Measurements from ENCODE around the gene TARS3. TPM values are rescaled to one million over a fixed set of nuclear protein-coding genes. Genes with fewer than 3 reads are reported as not detected.

Gene TARS3
- total and polyA plus RNA-seq, 3 experiments from 2014 or later, result 10.0 to 17.7 (median 10.7) TPM

DNA sequence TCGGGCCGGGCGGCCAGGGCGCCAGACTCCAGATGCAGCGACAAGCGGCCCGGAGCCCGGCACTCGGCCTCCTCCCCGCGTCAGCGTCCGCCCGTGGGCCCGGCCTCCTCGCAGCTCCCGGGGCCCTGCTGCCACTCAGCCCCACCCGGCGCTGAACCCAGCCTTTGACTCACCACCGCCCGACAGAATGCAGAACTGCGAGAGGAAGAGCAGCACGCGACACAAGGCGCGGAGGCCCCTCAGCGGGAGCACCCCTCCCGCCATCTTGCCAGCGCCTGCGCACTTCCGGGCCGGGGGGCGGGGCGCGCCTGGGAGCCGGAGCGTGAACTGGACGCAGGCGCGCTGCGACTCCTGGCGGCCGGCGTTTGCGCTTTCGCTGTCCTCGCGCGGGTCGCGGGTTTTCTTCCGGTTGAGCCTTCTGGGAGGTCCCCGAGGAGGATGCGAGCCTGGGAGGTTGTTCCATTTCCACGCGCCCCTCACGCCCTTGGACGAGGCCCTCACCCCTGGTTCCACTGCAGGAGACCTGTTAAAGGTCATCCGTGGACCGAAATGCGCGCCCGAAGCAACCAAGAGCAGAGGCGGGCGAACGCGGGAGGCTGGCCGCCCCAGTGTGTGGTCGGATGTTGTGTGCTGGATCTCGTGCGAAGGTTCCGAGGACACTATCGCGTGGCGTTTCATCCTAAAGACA lies 72.0 kb downstream of the TARS3 start, which contains the start of gene TM2D3:
TM2D3 (minus strand) TSS at position 284 of the 688 bp plus-strand sequence; CDS start at position 264, 20 bp downstream.
- ChIA-PET CTCF (interaction anchor here (0.9 to 2.5 kb wide), 5 partner anchors 10 to 359 kb away, joined by 3 to 22 read pairs (median 5); partner anchors contain the start of gene SNRPA1), POLR2A (interaction anchor here (0.9 to 1.7 kb wide), 4 partner anchors 10 to 358 kb away, joined by 5 to 8 read pairs (median 6); partner anchors contain the start of genes SNRPA1 and TARS3)
- Mint-ChIP-seq H3K27ac (peak within 1 kb of the TSS; percentile 91 to 98 (median 98)), H3K36me3 (peaks cover 0 to 55% (median 8%) of the 10 kb centered on the region in 3 donors), H3K27me3 (no peaks in the 10 kb centered on the region), H3K4me3 (peak within 1 kb of the TSS; percentile 85 to 97 (median 94)), H3K9me3 (no peaks in the 10 kb centered on the region), H3K4me1 (peaks cover 28 to 50% (median 41%) of the 10 kb centered on the region in 3 donors)
- Histone ChIP-seq H3K9me3 (ENCODE audit: low read length) (no peaks in the 10 kb centered on the region), H3K36me3 (ENCODE audit: insufficient read depth, low read length) (peaks cover 26% of the 10 kb centered on the region), H3K27ac (ENCODE audit: low read depth, low read length) (peak within 1 kb of the TSS; percentile 92), H3K4me3 (ENCODE audit: low read length) (peak within 1 kb of the TSS; percentile 71), H3K27me3 (ENCODE audit: insufficient read depth, low read length, poor library complexity, severe bottlenecking) (no peaks in the 10 kb centered on the region), H3K4me1 (ENCODE audit: insufficient read depth, low read length) (peaks cover 40% of the 10 kb centered on the region)
- peak; percentile 94 to 96 (median 96) for DNase-seq

DNA sequence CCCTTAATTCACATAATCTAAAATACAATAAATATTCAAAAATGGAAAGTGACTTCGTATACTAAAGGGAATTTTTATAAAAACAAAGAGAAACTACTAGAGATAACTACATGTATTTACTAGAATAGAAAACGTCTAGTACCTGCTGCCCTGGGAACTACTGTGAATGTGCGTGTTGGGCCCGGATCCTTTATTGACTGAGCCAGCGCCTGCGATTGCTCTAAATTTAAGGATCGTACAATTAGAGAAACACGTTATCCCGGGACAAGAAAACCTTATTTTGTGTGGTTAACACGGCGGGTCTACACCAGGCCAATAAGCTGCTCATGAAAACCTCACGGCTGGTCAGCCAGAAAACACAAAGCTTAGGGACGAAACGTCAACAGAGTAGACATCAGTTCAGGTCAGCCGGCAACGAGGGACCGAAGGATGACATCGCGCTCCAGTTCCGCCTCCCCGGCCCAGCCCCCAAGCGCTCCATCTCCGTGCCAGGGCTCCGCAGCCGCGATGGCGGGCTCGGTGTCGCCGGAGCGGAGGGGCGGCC lies 72.6 kb downstream of the TARS3 start:
- H3K9me3 ChIP-seq (ENCODE audit: low read length), result no peaks in the 10 kb centered on the region
- H3K27me3 ChIP-seq (ENCODE audit: insufficient read depth, low read length, poor library complexity, severe bottlenecking), result no peaks in the 10 kb centered on the region
- Mint-ChIP-seq H3K27me3 (no peaks in the 10 kb centered on the region), H3K27ac (peak overlapping the region; percentile 91 to 98 (median 98)), H3K4me1 (peaks cover 28 to 56% (median 47%) of the 10 kb centered on the region in 3 donors), H3K4me3 (peak overlapping the region; percentile 85 to 97 (median 94)), H3K36me3 (peaks cover 0 to 55% (median 8%) of the 10 kb centered on the region in 3 donors), H3K9me3 (no peaks in the 10 kb centered on the region)
- H3K4me1 ChIP-seq (ENCODE audit: insufficient read depth, low read length), result peaks cover 40% of the 10 kb centered on the region
- POLR2A ChIA-PET, result interaction anchor here (0.5 to 1.7 kb wide), 4 partner anchors 10 to 358 kb away, joined by 5 to 8 read pairs (median 6); partner anchors contain the start of genes SNRPA1 and TARS3
- H3K36me3 ChIP-seq (ENCODE audit: insufficient read depth, low read length), result peaks cover 26% of the 10 kb centered on the region
- peak overlapping the region; percentile 71 for H3K4me3 ChIP-seq (ENCODE audit: low read length)
- CTCF ChIA-PET, result interaction anchor here (0.9 to 2.5 kb wide), 4 partner anchors 9 to 357 kb away, joined by 3 to 22 read pairs (median 4); partner anchors contain the start of gene SNRPA1
- DNase-seq, result no peak
- peak overlapping the region; percentile 92 for H3K27ac ChIP-seq (ENCODE audit: low read depth, low read length)

DNA sequence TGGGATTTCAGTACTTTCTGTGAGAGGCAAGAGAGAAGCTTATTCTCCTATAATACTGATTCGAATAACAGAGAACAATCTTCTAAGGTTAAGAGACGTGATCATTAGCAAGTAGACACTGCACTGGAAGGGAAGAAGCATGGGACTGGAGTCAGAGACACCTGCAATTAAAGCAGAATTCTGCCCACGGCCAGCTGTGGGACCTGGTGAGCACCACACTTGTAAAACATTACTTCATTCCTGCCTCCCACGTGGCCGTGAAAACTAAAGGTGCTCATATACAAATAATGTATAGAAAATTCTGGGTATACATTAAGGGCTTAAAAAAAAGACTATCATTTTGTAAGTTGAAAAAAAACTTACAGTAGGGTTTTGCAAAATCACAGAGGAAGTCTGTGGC lies 74.1 kb downstream of the TARS3 start:
- H3K27ac Mint-ChIP-seq, result peak overlapping the region; percentile 12 to 97 (median 78)

DNA sequence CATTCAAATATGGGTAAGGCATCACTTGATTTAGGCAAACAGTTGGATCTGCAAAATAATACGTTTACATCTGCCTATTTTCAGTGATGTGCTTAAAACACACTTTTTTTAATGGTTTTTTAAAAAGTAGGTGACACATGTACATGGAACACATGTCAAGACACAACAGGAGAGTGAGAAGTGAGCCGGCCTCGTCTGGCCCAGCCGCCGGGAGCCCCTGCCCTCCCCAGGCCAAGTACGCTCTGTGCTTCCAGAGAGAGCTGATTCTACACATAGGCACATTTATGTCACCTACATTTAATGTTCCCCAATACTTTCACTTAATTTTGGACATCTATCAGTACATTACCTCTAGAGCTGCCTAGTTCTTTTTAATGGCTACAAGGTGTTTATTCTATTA lies 75.9 kb downstream of the TARS3 start:
- Histone ChIP-seq H3K36me3 (ENCODE audit: insufficient read depth, low read length) (peaks cover 32% of the 10 kb centered on the region), H3K27me3 (ENCODE audit: insufficient read depth, low read length, poor library complexity, severe bottlenecking) (no peaks in the 10 kb centered on the region)

More for the DNA sequence above, 74.1 kb downstream of the TARS3 start:
- DNase-seq, result no peak
- peaks cover 26% of the 10 kb centered on the region for H3K36me3 ChIP-seq (ENCODE audit: insufficient read depth, low read length)
- H3K27me3 ChIP-seq (ENCODE audit: insufficient read depth, low read length, poor library complexity, severe bottlenecking), result no peaks in the 10 kb centered on the region
- peaks cover 33 to 64% (median 57%) of the 10 kb centered on the region in 3 donors for H3K4me1 Mint-ChIP-seq
- CTCF ChIA-PET, result interaction anchor here (1.2 to 1.8 kb wide), 3 partner anchors 9 to 1300 kb away, joined by 3 to 7 read pairs (median 3); no protein-coding TSS in a partner anchor
- peaks cover 40% of the 10 kb centered on the region for H3K4me1 ChIP-seq (ENCODE audit: insufficient read depth, low read length)
- no peaks in the 10 kb centered on the region for H3K9me3 Mint-ChIP-seq
- no peak overlapping the region for H3K4me3 ChIP-seq (ENCODE audit: low read length)
- POLR2A ChIA-PET, result no interaction called here
- H3K36me3 Mint-ChIP-seq, result peaks cover 10 to 60% (median 13%) of the 10 kb centered on the region in 3 donors
- H3K27ac ChIP-seq (ENCODE audit: low read depth, low read length), result no peak overlapping the region
- no peaks in the 10 kb centered on the region for H3K27me3 Mint-ChIP-seq
- no peaks in the 10 kb centered on the region for H3K9me3 ChIP-seq (ENCODE audit: low read length)
- peak overlapping the region; percentile 20 to 97 (median 94) for H3K4me3 Mint-ChIP-seq

DNA sequence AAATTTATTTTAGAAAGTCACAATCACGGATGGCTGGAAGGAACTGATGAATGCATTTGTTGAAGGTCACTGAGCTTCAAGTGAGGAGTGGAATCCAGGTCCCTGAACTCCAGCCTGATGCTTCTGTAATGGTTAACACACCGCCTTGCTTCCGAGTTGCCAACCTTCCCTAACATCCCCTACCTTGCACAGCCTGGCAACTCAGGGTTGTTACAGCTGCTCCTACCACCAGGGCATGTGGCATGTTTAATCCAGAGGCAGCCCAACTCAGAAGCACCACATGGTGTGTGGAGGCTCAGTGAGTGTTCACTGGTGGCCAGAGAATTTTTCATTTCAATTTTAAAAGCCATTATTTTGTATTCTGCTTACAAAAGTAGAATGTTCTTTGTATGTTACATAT lies 77.0 kb downstream of the TARS3 start:
- no peaks in the 10 kb centered on the region for H3K9me3 Mint-ChIP-seq
- H3K27ac Mint-ChIP-seq, result peak overlapping the region in 1 of 8 donors; percentile 47
- H3K4me1 Mint-ChIP-seq, result peaks cover 36 to 59% (median 58%) of the 10 kb centered on the region in 3 donors
- peaks cover 37% of the 10 kb centered on the region for H3K4me1 ChIP-seq (ENCODE audit: insufficient read depth, low read length)
- peaks cover 38% of the 10 kb centered on the region for H3K36me3 ChIP-seq (ENCODE audit: insufficient read depth, low read length)
- DNase-seq, result no peak
- H3K4me3 Mint-ChIP-seq, result no peak overlapping the region
- CTCF ChIA-PET, result no interaction called here
- no peaks in the 10 kb centered on the region for H3K9me3 ChIP-seq (ENCODE audit: low read length)
- peaks cover 12 to 76% (median 18%) of the 10 kb centered on the region in 3 donors for H3K36me3 Mint-ChIP-seq
- no peaks in the 10 kb centered on the region for H3K27me3 ChIP-seq (ENCODE audit: insufficient read depth, low read length, poor library complexity, severe bottlenecking)
- no peak overlapping the region for H3K27ac ChIP-seq (ENCODE audit: low read depth, low read length)
- no peaks in the 10 kb centered on the region for H3K27me3 Mint-ChIP-seq
- POLR2A ChIA-PET, result no interaction called here
- H3K4me3 ChIP-seq (ENCODE audit: low read length), result no peak overlapping the region

More for the DNA sequence above, 75.9 kb downstream of the TARS3 start:
- H3K36me3 Mint-ChIP-seq, result peaks cover 12 to 70% (median 18%) of the 10 kb centered on the region in 3 donors
- H3K4me3 Mint-ChIP-seq, result no peak overlapping the region
- ChIA-PET CTCF (interaction anchor here (1.5 kb wide), 1 partner anchor 354 kb away, joined by 4 read pairs; the partner anchor contains the start of gene SNRPA1), POLR2A (no interaction called here)
- no peak for DNase-seq
- no peaks in the 10 kb centered on the region for H3K27me3 Mint-ChIP-seq
- no peak overlapping the region for H3K4me3 ChIP-seq (ENCODE audit: low read length)
- peaks cover 31 to 58% (median 53%) of the 10 kb centered on the region in 3 donors for H3K4me1 Mint-ChIP-seq
- H3K4me1 ChIP-seq (ENCODE audit: insufficient read depth, low read length), result peaks cover 39% of the 10 kb centered on the region
- no peaks in the 10 kb centered on the region for H3K9me3 Mint-ChIP-seq
- no peaks in the 10 kb centered on the region for H3K9me3 ChIP-seq (ENCODE audit: low read length)
- H3K27ac Mint-ChIP-seq, result no peak overlapping the region
- no peak overlapping the region for H3K27ac ChIP-seq (ENCODE audit: low read depth, low read length)

DNA sequence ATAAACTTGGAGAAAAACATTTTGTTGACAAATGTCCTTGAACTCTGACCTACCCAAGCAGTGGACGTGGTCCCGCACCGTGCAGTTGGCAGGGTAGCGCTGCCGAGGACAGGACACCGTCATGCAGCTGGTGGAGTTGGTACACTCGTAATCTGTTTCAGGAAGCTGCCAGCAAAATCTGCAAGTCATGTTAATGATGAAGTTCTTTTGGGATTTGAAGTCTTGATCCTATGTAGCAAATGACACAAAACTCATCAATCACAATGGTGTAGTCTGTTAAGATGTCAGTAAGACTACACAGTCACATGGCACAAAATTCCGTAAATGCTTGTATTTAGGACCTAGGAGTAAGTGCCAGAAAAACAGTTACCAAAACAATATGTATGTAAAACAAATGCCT lies 77.6 kb downstream of the TARS3 start:
- no peak for DNase-seq
- Histone ChIP-seq H3K27ac (ENCODE audit: low read depth, low read length) (no peak overlapping the region), H3K9me3 (ENCODE audit: low read length) (no peaks in the 10 kb centered on the region), H3K27me3 (ENCODE audit: insufficient read depth, low read length, poor library complexity, severe bottlenecking) (no peaks in the 10 kb centered on the region), H3K4me3 (ENCODE audit: low read length) (no peak overlapping the region), H3K36me3 (ENCODE audit: insufficient read depth, low read length) (peaks cover 42% of the 10 kb centered on the region), H3K4me1 (ENCODE audit: insufficient read depth, low read length) (peaks cover 43% of the 10 kb centered on the region)
- Mint-ChIP-seq H3K9me3 (no peaks in the 10 kb centered on the region), H3K27ac (peak overlapping the region in 1 of 8 donors; percentile 8), H3K27me3 (no peaks in the 10 kb centered on the region), H3K4me1 (peaks cover 41 to 64% (median 63%) of the 10 kb centered on the region in 3 donors), H3K4me3 (no peak overlapping the region), H3K36me3 (peaks cover 12 to 79% (median 18%) of the 10 kb centered on the region in 3 donors)
- ChIA-PET CTCF (no interaction called here), POLR2A (no interaction called here)

DNA sequence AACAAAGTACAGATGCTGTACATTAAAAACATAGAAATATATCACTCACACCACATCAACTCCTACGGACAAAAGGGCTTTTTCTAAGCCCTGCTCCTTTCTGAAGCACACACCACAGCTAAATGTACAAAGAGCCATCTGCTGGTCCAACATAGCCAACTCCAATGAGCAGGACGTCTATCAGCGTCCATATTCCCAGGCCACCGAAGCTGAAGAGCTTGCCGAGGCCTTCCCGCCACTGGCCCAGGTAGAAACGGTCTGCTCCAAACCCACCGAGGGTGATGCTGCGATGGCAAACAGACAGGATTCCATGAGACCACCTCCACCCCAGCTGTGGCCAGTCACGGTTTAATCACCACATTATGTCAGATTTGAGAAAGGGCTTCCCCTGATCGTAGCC lies 81.9 kb downstream of the TARS3 start:
- peaks cover 47% of the 10 kb centered on the region for H3K36me3 ChIP-seq (ENCODE audit: insufficient read depth, low read length)
- CTCF ChIA-PET, result interaction anchor here (1.0 to 3.8 kb wide), 9 partner anchors 9 to 354 kb away, joined by 3 to 31 read pairs (median 4); partner anchors contain the start of genes SNRPA1 and TM2D3
- peaks cover 16 to 85% (median 22%) of the 10 kb centered on the region in 3 donors for H3K36me3 Mint-ChIP-seq

More for the DNA sequence above, 81.9 kb downstream of the TARS3 start:
- DNase-seq, result no peak
- Mint-ChIP-seq H3K27me3 (no peaks in the 10 kb centered on the region), H3K4me3 (no peak overlapping the region), H3K27ac (peak overlapping the region; percentile 36 to 93 (median 86)), H3K9me3 (no peaks in the 10 kb centered on the region), H3K4me1 (peaks cover 26 to 40% (median 40%) of the 10 kb centered on the region in 3 donors)
- no peaks in the 10 kb centered on the region for H3K9me3 ChIP-seq (ENCODE audit: low read length)
- POLR2A ChIA-PET, result interaction anchor here (0.7 to 1.3 kb wide), 2 partner anchors 9 to 11 kb away, joined by 5 read pairs; no protein-coding TSS in a partner anchor
- no peak overlapping the region for H3K4me3 ChIP-seq (ENCODE audit: low read length)
- peaks cover 20% of the 10 kb centered on the region for H3K4me1 ChIP-seq (ENCODE audit: insufficient read depth, low read length)
- H3K27ac ChIP-seq (ENCODE audit: low read depth, low read length), result peak overlapping the region; percentile 55
- H3K27me3 ChIP-seq (ENCODE audit: insufficient read depth, low read length, poor library complexity, severe bottlenecking), result no peaks in the 10 kb centered on the region
